KMS-11 (cell line): ENCODE data around the gene BIN1.

Source experiments
- H2AFZ ChIP-seq: fragments of 200-600 bp; sonication (generic); 2 replicates; pipeline ENCODE4 v1.6.1; 2016; ENCODE audit warnings: antibody characterized with exemption, mixed run types, low read depth
- H3K27ac ChIP-seq: fragments of 200-600 bp; sonication (generic); 2 replicates; pipeline ENCODE4 v1.6.1; 2016; ENCODE audit warnings: mild to moderate bottlenecking, mixed run types
- H3K27me3 ChIP-seq: fragments of 200-600 bp; sonication (generic); 2 replicates; pipeline ENCODE4 v1.6.1; 2017; ENCODE audit warnings: mild to moderate bottlenecking, low read depth, mixed run types, moderate library complexity; ENCODE audit not compliant: insufficient read depth
- H3K36me3 ChIP-seq: fragments of 200-600 bp; sonication (generic); 2 replicates; pipeline ENCODE4 v1.6.1; 2017; ENCODE audit warnings: mild to moderate bottlenecking, mixed run types; ENCODE audit not compliant: insufficient read depth
- H3K4me1 ChIP-seq: fragments of 200-600 bp; sonication (generic); 2 replicates; pipeline ENCODE4 v1.6.1; 2016; ENCODE audit warnings: mild to moderate bottlenecking, low read depth, mixed run types; ENCODE audit not compliant: poor library complexity, severe bottlenecking
- H3K4me2 ChIP-seq: fragments of 200-600 bp; sonication (generic); 2 replicates; pipeline ENCODE4 v1.7.0; 2016; ENCODE audit warnings: mild to moderate bottlenecking, mixed run types
- H3K4me3 ChIP-seq: fragments of 200-600 bp; sonication (generic); IDR thresholded peaks from 2 replicates; pipeline ENCODE4 v1.6.1; 2017; ENCODE audit warnings: low read depth, low read length, mixed read lengths; ENCODE audit not compliant: insufficient read depth
- H3K79me2 ChIP-seq: fragments of 200-600 bp; sonication (generic); 2 replicates; pipeline ENCODE4 v1.6.1; 2016; ENCODE audit warnings: low read depth, mixed run types; ENCODE audit not compliant: insufficient read depth
- H3K9ac ChIP-seq: fragments of 200-600 bp; sonication (generic); 2 replicates; pipeline ENCODE4 v1.6.1; 2016; ENCODE audit warnings: mild to moderate bottlenecking, mixed run types
- H4K20me1 ChIP-seq: fragments of 200-600 bp; sonication (generic); 2 replicates; pipeline ENCODE4 v1.6.1; 2016; ENCODE audit warnings: mild to moderate bottlenecking, mixed run types; ENCODE audit not compliant: insufficient read depth
- TF ChIP-seq, protein P1 (sequence below): fragments of 200-600 bp; sonication (generic); conservative IDR thresholded peaks from 2 replicates; pipeline ENCODE4 v1.6.1; 2017; ENCODE audit warnings: low read depth, mild to moderate bottlenecking, antibody characterized with exemption, low read length, moderate library complexity, mixed read lengths

BIN1 gene

DNA sequence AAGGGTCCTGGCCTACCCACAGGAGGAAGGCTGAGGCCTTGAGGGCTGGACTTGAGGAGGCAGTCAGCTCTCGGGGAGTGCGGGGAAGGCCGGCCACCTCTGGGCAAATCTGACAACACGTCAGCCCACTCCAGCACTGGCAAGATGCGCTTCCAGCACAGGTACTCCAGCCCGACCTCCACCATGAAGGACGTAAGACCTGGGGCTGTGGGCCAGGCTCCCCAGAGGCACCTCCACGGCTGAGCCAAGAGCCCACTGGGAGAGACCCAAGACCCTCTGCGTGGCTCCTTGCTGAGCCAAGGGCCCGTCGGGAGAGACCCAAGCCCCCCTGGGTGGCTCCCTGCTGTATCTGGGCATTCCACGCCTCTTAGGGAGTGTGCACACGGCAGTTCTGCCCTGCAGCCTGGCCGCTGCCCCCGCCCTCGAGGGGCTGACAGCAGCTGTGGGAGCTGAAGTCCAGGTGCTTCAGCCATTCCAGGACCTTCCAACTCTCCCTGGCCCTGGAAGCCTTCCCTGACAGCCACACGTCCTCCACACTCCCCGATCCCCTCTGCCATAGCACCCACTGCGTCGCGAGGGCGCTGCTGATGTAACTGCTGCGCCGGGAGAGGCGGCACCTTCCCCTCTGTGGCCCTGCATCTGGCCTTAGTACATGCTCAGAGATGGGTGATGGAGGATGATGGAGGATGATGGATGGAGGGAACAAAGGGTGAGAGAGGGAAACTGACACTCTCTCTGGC, 50.2 kb downstream of the BIN1 start:
- Histone ChIP-seq H2AFZ (no peak overlapping the region), H3K27me3 (no peaks in the 10 kb centered on the region), H3K79me2 (no peaks in the 10 kb centered on the region), H3K4me2 (no peak overlapping the region), H3K36me3 (no peaks in the 10 kb centered on the region), H3K27ac (no peak overlapping the region), H3K9ac (no peak overlapping the region), H3K4me1 (no peaks in the 10 kb centered on the region), H3K4me3 (no peak overlapping the region), H4K20me1 (no peaks in the 10 kb centered on the region)
- TF ChIP-seq, protein P1, sequence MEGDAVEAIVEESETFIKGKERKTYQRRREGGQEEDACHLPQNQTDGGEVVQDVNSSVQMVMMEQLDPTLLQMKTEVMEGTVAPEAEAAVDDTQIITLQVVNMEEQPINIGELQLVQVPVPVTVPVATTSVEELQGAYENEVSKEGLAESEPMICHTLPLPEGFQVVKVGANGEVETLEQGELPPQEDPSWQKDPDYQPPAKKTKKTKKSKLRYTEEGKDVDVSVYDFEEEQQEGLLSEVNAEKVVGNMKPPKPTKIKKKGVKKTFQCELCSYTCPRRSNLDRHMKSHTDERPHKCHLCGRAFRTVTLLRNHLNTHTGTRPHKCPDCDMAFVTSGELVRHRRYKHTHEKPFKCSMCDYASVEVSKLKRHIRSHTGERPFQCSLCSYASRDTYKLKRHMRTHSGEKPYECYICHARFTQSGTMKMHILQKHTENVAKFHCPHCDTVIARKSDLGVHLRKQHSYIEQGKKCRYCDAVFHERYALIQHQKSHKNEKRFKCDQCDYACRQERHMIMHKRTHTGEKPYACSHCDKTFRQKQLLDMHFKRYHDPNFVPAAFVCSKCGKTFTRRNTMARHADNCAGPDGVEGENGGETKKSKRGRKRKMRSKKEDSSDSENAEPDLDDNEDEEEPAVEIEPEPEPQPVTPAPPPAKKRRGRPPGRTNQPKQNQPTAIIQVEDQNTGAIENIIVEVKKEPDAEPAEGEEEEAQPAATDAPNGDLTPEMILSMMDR: no peak

DNA sequence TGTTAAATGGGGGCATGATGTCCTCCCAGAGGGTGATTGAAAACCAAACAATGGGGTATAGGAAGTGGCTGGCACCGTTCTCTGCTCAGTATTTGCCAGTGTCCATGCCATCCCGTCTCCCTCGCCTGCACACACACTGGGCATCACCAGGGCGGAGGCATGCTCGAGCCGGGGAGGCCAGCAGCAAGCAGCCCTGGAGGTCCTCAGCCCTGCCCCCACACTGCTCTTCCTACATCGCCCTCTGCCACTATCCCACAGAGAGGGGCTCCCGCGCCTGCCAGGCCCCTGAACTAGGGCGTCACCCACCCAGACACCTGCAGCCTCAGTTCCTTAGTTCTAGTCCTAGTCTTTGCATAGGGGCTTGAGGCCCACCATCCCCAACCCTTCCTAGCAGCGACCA, 50.9 kb downstream of the BIN1 start:
- Histone ChIP-seq H3K36me3 (no peaks in the 10 kb centered on the region), H3K27ac (no peak overlapping the region), H3K9ac (no peak overlapping the region), H3K4me1 (no peaks in the 10 kb centered on the region), H3K4me2 (no peak overlapping the region), H3K4me3 (no peak overlapping the region), H4K20me1 (no peaks in the 10 kb centered on the region), H2AFZ (no peak overlapping the region), H3K79me2 (no peaks in the 10 kb centered on the region), H3K27me3 (no peaks in the 10 kb centered on the region)
- TF ChIP-seq, protein P1: no peak

DNA sequence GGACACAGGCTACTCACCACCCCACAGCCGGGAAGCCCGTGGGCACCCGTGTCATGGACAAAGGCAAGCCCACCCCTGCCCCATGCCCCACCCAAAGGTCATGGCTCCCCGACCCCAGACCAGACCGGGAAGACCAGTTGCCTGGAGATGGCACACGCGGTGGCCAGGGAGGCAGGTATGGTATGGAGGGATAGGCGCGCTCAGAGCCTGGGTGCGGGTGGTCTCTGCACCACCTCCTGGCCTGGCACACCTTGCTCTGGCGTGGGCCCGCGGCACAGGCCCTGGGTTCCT, 51.2 kb downstream of the BIN1 start:
- Histone ChIP-seq H3K27ac (no peak overlapping the region), H3K4me3 (no peak overlapping the region), H3K36me3 (no peaks in the 10 kb centered on the region), H2AFZ (no peak overlapping the region), H3K9ac (no peak overlapping the region), H3K4me2 (no peak overlapping the region), H3K27me3 (no peaks in the 10 kb centered on the region), H3K79me2 (no peaks in the 10 kb centered on the region), H3K4me1 (no peaks in the 10 kb centered on the region), H4K20me1 (no peaks in the 10 kb centered on the region)
- TF ChIP-seq, protein P1: no peak

DNA sequence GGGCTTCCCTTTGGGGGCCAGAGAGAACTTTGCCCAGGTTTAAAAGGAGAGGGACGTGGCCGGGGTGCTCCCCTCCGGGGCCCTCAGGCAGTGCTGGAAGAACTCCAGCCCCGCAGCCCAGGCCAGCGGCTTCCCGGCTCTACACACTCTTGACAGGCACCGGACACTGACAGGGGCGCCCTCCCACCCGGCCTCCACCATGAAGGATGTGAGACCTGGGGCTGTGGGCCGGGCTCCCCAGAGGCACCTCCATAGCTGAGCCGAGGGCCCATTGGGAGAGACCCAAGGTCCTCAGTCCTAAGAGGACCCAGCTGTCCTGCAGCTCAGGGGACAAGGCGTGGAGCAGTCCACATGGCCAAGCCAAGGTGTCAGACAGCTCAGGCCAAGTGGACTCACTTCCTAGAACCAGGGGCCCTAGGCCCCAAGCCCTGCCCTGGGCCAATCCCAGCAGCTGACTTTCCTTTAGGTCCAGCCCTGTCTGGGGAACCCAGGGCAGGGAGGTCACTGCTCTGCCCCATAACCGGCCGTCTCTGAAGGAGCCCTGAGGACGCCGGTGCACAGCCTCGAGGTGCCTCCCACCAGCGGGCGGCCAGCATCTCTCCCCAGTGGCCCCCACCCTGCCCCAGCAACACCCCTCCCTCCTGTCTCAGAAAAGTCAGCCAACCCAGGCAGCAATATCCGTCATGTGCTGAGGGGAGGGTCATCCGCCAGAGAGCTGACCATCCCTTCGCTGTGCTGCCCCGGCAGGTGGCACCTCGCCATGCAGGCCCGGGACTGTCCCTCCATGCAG, 51.8 kb downstream of the BIN1 start:
- no peak overlapping the region for H3K4me3 ChIP-seq
- TF ChIP-seq, protein P1: no peak
- H3K79me2 ChIP-seq: no peaks in the 10 kb centered on the region
- no peak overlapping the region for H3K9ac ChIP-seq
- H3K36me3 ChIP-seq: no peaks in the 10 kb centered on the region
- H2AFZ ChIP-seq: no peak overlapping the region
- H3K27me3 ChIP-seq: no peaks in the 10 kb centered on the region
- H3K4me2 ChIP-seq: no peak overlapping the region
- no peaks in the 10 kb centered on the region for H4K20me1 ChIP-seq
- H3K27ac ChIP-seq: no peak overlapping the region
- H3K4me1 ChIP-seq: no peaks in the 10 kb centered on the region
